Smooth muscle cell (in vitro differentiated cells): Measurements from ENCODE around the gene COL16A1. TPM values are rescaled to one million over a fixed set of nuclear protein-coding genes. Genes with fewer than 3 reads are reported as not detected.
A peak's percentile ranks its signal among the peaks of the same experiment; 100 is the strongest.

Experiments
- DNase-seq: peaks from one replicate; lab custom pipeline; 2025; ENCODE audit not compliant: unreplicated experiment; lab: John Stamatoyannopoulos, UW
- H2AFZ ChIP-seq: fragments of 200-600 bp; sonication (generic); 2 replicates; pipeline ENCODE4 v1.6.0; 2016; ENCODE audit warnings: antibody characterized with exemption, low read depth, mild to moderate bottlenecking
- H3F3A ChIP-seq: fragments of 200-600 bp; sonication (generic); 2 replicates; pipeline ENCODE4 v1.6.0; 2017; ENCODE audit warnings: antibody characterized with exemption, low read depth
- H3K27ac ChIP-seq: fragments of 200-600 bp; sonication (generic); 2 replicates; pipeline ENCODE4 v1.5.1; 2016; ENCODE audit warnings: low read depth, mild to moderate bottlenecking
- H3K27me3 ChIP-seq: fragments of 200-600 bp; sonication (generic); 2 replicates; pipeline ENCODE4 v1.6.1; 2016; ENCODE audit warnings: low read depth, mild to moderate bottlenecking
- H3K36me3 ChIP-seq: fragments of 200-600 bp; sonication (generic); 2 replicates; pipeline ENCODE4 v1.5.1; 2016; ENCODE audit warnings: low read depth
- H3K4me1 ChIP-seq: fragments of 200-600 bp; sonication (generic); 2 replicates; pipeline ENCODE4 v1.5.1; 2016; ENCODE audit warnings: low read depth
- H3K4me2 ChIP-seq: fragments of 200-600 bp; sonication (generic); 2 replicates; pipeline ENCODE4 v1.6.0; 2016; ENCODE audit warnings: mild to moderate bottlenecking
- H3K4me3 ChIP-seq: fragments of 200-600 bp; sonication (generic); 2 replicates; pipeline ENCODE4 v1.5.1; 2016; ENCODE audit warnings: mild to moderate bottlenecking
- H3K79me2 ChIP-seq: fragments of 200-600 bp; sonication (generic); 2 replicates; pipeline ENCODE4 v1.6.0; 2016; ENCODE audit warnings: low read depth, mild to moderate bottlenecking
- H3K9ac ChIP-seq: fragments of 200-600 bp; sonication (generic); 2 replicates; pipeline ENCODE4 v1.6.0; 2016; ENCODE audit warnings: low read depth
- H3K9me3 ChIP-seq: fragments of 200-600 bp; sonication (generic); replicated peaks from 2 replicates; pipeline ENCODE4 v1.5.1; 2016; ENCODE audit warnings: low read depth
- H4K20me1 ChIP-seq: fragments of 200-600 bp; sonication (generic); 2 replicates; pipeline ENCODE4 v1.6.0; 2016; ENCODE audit warnings: low read depth
- WGBS: methylation state at CpG from one replicate; pipeline ENCODE4 v1.1.7; 2016; ENCODE audit warnings: low lambda C conversion rate; 5-methylcytosine and 5-hydroxymethylcytosine counted together
- polyA plus RNA-seq: library from polyadenylated mRNA; unstranded; fragments of >200 nt; fragmentation: Nextera tagmentation; extraction: Ambion mirVana; gene quantifications from 2 replicates; pipeline ENCODE4 v1.2.1, GENCODE V29; 2016
- total RNA-seq: library from RNA; depleted of rRNA; stranded (reverse); fragments of >200 nt; gene quantifications from 2 replicates; pipeline ENCODE4 v1.2.3, GENCODE V29; 2014
- TF ChIP-seq, protein P1 (sequence below): fragments of 200-600 bp; sonication (generic); IDR thresholded peaks from 2 replicates; pipeline ENCODE4 v1.5.1; 2017; ENCODE audit warnings: borderline replicate concordance, mild to moderate bottlenecking, antibody characterized with exemption; ENCODE audit not compliant: insufficient read depth, poor library complexity, severe bottlenecking

COL16A1 gene
- total and polyA plus RNA-seq, 2 experiments from 2014 or later: 67.3 to 152 TPM

DNA sequence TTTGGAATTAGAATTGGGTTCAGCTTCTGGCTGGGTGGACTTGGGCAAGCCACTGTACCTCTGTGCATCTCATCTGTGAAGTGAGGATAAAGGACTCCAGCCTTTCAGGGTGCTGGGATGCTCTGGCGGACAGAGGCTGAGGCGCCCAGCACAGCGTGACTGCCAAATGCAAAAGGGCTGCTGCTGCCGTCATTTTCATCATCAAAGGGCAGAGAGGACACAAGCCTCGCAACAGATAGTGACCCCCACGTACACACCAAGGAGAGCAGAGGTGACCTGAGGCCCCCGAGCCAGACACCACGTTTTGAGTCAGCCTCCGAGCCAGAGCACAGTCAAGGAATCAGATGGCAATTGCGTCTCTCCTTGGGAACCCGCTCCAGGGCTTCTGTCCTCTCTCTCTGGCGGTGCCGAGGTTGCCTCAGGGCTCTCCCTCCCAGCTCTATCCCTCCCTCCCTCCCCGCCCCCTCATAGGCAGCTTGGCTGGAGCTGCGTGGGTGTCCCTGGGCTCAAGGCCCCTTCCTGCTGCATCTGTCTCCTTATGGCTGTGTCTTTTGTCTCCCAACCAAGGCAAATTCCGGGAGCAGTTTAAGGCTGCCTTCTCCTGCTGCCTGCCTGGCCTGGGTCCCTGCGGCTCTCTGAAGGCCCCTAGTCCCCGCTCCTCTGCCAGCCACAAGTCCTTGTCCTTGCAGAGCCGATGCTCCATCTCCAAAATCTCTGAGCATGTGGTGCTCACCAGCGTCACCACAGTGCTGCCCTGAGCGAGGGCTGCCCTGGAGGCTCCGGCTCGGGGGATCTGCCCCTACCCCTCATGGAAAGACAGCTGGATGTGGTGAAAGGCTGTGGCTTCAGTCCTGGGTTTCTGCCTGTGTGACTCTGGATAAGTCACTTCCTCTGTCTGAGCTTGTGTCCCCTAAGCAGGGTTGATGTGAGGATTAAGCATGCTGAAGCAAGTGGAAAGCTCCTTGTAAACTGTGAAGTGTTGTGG lies 77.3 kb downstream of the COL16A1 start:
- Histone ChIP-seq H4K20me1 (peaks cover 12% of the 10 kb centered on the region), H2AFZ (no peak overlapping the region), H3K27me3 (no peaks in the 10 kb centered on the region), H3F3A (peaks cover 26% of the 10 kb centered on the region), H3K4me2 (peak overlapping the region; percentile 78), H3K36me3 (no peaks in the 10 kb centered on the region), H3K27ac (peak overlapping the region; percentile 93), H3K79me2 (no peaks in the 10 kb centered on the region), H3K9me3 (no peaks in the 10 kb centered on the region), H3K4me1 (peaks cover 31% of the 10 kb centered on the region), H3K4me3 (no peak overlapping the region), H3K9ac (peak overlapping the region; percentile 71)
- WGBS: 20% methylated on average over 21 of the region's 23 CpGs
- TF ChIP-seq, protein P1, sequence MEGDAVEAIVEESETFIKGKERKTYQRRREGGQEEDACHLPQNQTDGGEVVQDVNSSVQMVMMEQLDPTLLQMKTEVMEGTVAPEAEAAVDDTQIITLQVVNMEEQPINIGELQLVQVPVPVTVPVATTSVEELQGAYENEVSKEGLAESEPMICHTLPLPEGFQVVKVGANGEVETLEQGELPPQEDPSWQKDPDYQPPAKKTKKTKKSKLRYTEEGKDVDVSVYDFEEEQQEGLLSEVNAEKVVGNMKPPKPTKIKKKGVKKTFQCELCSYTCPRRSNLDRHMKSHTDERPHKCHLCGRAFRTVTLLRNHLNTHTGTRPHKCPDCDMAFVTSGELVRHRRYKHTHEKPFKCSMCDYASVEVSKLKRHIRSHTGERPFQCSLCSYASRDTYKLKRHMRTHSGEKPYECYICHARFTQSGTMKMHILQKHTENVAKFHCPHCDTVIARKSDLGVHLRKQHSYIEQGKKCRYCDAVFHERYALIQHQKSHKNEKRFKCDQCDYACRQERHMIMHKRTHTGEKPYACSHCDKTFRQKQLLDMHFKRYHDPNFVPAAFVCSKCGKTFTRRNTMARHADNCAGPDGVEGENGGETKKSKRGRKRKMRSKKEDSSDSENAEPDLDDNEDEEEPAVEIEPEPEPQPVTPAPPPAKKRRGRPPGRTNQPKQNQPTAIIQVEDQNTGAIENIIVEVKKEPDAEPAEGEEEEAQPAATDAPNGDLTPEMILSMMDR: no peak
- DNase-seq: peak; percentile 23

DNA sequence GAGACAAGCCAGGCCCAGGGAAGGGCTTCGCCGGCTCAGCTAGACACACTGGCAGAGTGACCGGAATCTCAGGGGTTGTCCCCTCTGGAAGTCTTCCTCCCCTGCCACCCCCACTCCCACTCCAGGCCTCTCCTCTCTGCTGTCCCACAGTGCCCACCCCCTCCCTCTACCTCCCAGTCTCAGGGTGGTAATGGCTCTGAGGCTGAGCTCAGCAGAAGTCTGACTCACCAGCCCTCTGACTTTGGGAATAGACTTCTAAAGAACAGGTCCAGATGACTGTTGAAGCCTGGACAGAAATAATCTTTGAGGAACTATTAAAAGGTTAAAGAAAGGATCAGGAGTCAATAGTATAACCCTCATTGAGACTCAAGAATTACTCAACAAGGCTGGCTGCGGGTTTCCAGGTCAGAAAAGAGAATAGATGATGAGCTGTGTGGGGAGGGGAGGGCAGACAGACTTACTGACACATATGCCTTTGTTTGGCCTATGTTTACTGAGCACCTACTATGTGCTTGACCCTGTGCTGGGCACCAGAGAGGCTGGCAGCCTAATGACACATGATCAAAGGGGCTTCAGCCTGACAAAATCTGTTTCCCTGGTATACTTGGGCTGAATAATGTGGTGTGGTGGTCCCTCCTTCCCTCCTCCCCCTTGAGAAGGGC lies 78.1 kb downstream of the COL16A1 start:
- Histone ChIP-seq H3K9me3 (no peaks in the 10 kb centered on the region), H3K4me3 (no peak overlapping the region), H3K4me1 (peaks cover 31% of the 10 kb centered on the region), H3K27ac (peak overlapping the region; percentile 93), H3K36me3 (no peaks in the 10 kb centered on the region), H2AFZ (no peak overlapping the region), H3K27me3 (no peaks in the 10 kb centered on the region), H3K4me2 (peak overlapping the region; percentile 78), H3K9ac (peak overlapping the region; percentile 71), H3K79me2 (no peaks in the 10 kb centered on the region), H3F3A (peaks cover 26% of the 10 kb centered on the region), H4K20me1 (peaks cover 12% of the 10 kb centered on the region)
- DNase-seq: no peak
- 30% methylated on average over 4 of the region's 4 CpGs for WGBS
- TF ChIP-seq, protein P1: no peak

- Histone ChIP-seq H3K9me3 (no peaks in the 10 kb centered on the region), H3K36me3 (no peaks in the 10 kb centered on the region), H3K4me3 (no peak overlapping the region), H3K4me2 (peak overlapping the region; percentile 78), H3K4me1 (peaks cover 31% of the 10 kb centered on the region), H3K27me3 (no peaks in the 10 kb centered on the region), H3K79me2 (no peaks in the 10 kb centered on the region), H4K20me1 (peaks cover 12% of the 10 kb centered on the region), H3K9ac (no peak overlapping the region), H3K27ac (peak overlapping the region; percentile 93), H2AFZ (no peak overlapping the region), H3F3A (peaks cover 26% of the 10 kb centered on the region)
- DNase-seq: no peak
- TF ChIP-seq, protein P1: no peak
- WGBS: 89% methylated on average over 16 of the region's 16 CpGs
These were observed 78.9 kb downstream of the COL16A1 start for GRCh38 chr1:31624731-31625514.
